ENCODE results near the gene ADAMTS8.

The ADAMTS8 gene

DNA sequence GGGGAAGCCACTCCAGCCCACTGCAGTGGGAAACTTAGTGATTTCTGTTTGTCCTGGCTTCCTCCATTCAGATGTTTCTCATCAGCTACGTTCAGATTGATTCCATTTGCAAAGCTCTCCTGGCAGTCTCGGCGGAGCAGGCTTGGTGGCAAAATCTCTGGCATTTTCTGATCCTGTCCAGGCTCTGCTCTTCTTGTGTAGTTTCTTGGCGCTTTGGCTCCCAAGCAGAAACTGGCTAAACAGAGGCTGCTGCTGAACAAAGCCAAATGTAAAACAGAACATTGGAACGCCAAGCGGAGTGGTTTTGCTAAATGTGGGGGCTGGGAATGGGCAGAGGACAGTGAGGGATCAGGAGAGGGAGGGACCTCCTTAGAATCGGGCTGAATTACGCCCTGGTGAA lies 36.7 kb downstream of the ADAMTS8 start:
- DNase-seq: no peak

DNA sequence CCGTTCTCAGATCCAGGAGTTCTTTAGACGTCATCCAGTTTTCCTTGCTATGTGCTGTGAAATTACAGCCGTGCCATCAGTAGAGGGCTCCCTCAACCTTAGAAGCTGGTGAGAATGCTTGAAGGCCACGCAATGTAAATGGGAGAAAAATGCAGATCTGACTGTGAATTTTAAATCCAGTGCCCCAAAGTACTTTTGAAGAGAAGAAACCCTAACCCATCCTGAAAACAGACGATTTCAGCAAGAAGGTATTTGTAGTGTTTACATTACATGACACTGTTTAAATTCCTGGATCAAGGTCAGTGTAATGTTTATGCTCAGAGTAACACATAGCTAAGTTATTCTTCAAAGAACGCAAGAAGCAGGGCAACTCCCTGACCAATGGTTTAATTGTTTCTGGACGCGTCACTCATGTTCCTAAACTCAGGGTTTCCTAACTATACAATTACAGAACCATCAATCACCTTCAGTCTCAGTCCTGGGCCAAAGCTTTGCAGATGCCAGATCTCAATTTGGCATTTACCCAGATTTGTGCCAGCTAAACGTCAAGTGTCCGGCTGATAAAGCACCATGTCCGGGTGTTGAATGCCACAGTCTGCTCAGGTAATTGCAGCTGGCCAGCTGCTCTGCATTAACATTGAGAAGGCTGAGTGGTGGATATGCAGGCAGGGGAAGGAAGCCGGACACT lies 38.2 kb downstream of the ADAMTS8 start:
- DNase-seq: peak; percentile 50

DNA sequence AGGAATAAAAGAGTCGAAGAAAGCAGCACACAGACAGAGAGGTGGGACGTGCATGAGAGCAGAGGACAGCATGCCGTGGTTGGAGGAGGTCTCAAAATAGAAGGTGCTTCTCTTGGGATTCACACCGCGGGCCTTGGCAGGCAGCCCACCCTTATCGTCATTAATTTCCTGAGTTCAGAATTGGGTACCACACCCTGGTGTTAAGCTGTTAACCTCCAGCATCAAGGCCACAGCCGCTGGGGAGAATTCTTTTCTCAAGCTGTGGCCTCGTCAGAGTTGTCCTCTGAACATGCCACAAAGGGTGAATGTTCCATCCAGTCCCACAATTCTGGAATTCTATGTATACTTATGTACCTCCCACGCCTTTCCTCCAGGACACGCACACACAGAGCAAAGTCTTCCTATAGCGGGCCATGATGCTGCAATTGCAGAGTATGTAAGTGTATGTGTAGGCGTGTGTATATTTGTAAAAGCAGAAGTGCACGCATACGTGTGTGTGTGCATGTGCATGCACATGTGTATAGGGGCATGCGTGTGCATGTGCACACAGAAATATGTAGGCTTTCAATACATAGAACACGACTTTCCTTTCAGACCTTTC lies 39.0 kb downstream of the ADAMTS8 start:
- no peak for DNase-seq

DNA sequence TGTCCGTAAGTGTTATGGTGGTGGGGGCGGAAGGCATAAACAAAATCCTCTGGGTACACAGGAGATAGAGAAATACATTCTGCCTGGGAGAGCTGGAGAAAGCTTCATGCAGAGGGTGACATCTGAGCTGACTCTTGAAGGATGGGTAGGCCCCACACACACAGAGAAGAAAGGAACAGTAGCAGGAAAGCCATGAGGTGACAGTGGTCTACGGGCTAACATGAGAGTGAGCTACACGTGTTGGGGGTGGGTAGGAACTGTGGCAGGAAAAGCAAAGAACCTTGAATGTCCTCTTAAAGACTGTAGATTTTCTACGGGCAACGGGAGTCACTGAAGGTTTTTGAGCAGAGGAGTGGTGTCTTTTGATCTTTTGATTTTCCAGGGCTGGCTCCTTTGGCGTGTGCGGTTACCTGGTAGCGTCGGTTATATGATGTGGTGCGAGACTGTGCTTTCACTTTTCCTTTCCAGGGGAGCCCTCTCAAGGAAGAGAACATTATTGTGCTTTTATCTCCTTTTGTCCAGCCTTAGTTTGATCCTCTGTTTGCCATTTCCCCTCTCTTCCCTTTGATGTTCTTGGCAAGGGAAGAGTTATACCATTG lies 39.7 kb downstream of the ADAMTS8 start:
- no peak for DNase-seq

DNA sequence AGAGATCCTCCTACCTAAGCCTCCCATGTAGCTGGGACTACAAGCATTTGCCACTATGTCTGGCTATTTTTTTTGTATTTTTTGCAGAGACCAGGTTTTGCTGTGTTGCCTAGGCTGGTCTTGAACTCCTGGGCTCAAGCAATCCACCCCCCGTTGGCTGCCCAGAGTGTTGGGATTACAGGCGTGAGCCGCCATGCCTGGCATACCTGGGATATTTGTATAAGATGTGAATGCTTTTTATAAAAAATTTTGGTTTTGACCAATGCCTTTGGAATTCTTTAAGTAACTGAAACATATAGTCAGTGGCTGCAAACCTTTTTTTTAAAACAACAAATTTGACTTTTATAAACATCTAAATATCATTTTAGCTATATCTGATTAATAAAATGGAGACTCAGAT lies 42.4 kb downstream of the ADAMTS8 start:
- DNase-seq: no peak

DNA sequence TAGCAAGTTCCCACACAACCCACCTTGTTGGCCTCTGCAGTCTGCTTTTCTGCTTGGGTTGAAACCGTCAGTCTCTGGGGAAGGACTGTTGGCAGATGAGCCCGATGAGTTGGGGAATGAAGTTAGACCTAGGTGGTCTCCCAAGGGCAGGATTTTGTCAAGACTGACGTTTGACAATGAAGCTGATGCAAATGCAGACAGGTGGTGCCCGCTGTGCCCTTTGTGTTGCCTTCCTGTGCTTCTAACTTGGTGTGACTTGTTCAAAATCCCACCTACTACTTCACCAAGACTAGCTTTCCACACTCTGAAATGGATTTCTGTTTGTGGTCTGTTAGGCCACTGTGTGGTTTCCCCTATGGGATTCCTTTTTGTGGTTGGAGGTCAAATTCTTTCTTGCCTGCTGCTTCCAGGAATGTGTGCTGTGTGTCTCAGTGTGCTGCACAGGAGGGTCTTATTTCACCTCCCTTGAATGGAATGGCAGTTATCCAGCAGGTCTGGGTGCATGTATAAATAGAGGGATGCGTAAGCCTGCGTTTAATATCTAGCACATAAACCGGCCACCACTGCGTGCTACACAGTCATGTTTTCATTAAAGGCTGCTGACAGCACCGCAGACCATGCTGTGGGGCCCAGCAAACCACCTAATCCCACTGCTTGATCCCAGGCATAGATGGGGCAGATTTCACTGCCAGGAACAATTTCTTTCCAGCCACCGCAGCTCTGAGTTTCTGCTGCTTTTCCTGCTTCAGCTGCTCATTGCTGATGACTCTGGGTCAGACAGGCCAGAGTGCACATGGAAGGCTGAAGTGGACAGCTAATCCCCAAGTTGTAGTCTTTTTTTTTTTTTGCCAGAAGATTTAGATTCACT lies 44.8 kb downstream of the ADAMTS8 start:
- no peak for DNase-seq

DNA sequence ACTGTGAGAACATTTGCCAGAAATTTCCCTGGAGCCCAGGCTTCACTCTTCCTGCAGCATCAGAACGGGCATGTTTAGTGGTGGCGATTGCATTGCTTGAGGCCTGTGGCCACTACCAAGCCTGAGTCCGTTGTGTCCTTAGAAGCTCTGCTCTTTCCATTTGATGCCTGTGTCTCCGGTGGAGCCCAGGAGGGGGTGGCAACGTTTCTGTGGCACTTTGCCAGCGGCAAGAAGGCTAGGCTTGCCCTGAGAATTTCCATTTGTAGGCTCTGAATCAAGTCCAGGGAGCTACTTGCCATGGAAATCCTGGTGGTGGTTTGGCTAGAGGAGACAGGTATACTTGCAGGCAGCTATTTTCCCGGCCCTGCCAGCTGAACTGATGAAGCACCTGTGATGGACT lies 47.1 kb downstream of the ADAMTS8 start:
- DNase-seq: no peak

DNA sequence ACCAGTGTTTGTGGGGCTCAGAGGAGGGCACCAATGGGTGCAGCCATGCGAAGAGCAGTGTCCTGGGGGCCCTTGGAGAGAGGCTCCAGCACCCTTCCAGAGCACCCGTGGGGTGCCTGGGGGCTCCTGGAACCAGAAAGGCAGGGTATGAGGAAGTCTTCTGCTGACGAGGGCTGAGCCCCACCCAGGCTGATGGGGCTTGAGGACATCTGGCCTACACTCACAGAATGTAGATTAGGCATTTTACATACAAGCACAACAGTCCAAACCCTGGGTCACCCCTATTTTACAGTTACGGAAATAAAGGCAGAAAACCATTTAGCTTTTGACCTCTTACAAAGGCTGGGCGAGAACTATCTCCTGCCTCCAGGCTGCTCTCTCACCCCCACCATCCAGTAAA lies 47.6 kb downstream of the ADAMTS8 start:
- DNase-seq: no peak

DNA sequence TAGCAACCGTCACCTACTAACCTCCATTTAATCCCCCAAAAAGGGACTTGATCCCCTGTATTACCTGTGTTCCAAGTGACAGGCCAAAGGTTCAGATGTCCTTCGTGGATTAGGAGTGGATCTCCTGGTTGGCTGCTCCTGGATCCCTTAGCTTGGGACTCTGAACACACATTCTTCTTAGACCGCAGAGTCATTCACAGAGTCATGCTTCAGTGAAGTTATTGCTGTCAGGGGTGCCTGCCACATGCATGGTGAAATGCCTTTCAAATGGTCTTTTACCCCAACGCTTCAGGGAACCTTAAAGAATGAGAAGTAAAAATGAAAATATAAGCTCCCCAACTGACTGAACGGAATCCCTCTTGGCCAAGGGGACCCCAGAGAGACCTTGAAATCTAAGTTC lies 49.1 kb downstream of the ADAMTS8 start:
- DNase-seq: no peak

DNA sequence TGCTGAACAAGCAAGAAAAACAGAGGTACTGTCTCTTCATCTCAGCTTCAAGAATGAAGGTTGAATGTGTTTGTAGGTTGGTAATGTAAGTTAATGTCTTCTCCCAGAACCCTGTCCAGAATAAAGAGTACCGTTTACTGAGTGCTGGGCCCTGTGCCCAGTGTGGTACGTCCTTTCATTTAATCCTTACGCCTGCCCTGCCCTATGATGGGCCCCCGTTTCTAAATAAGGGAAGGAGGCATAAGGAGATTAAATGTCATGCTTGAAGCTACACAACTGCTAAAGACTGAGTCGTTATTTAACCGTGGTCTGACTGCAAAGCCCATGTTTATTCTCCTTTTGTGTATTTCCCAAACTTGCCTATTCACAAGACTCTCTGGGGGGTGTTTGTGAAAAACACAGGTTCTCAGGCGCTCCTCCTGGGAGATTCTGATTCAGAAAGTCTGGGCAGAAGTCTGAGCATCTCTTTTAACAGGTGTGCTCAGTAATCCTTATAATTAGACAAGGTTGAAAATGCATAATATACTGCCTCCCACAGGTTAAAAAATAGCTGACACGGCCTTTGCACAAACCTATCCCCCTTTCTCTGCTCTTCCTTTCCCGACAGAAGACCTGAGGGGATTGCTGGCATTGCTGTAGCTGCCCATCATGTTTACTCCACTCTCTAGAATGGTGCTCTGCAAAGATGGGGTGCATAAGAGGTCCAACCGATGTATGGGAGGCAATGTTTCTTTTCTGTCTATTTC lies 57.4 kb downstream of the ADAMTS8 start:
- no peak for DNase-seq

DNA sequence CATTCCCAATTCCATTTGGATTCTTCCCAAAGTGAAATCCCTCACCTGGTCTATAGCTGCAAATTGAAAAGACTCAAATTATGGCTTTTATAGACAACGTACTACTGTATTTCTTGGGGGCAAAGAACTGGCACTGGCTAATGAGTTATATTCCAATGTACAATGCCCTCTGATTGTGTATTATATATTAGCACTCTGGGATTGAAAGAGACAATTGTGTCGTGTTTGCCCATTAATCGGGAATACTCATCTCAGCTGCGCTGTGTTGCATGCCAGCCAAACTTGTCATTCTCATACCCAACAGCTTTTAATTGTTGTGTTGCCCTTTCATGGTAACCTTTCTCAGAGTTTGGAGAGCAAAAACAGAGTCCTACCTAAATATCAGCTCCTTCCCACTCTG lies 58.7 kb downstream of the ADAMTS8 start:
- DNase-seq: no peak

DNA sequence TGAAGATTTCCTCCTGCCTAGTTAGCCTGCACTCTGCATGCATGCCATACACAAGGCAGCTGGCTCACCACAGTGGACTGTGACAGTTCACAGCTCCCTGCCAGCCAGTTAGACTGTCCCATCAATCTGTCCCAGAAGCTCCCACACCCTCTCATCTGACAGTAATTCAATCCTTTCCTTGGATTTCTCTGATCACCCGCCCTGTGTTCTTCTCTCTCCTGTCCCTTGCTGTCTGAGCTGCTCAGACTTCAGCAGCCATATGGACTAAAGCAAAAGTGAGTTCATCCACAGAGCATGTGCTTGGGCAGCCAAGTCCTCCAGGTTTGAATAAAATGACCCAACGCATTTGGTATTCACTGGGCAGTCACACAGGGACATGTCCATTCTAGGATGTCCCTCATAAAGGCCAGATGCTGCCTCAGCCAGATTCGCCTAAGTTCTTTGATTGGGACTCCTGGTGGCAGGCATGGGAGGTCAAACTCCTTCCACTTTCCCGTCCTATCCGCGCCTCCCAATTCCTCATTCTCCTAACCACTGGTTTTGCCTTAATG lies 59.2 kb downstream of the ADAMTS8 start:
- DNase-seq: no peak

DNA sequence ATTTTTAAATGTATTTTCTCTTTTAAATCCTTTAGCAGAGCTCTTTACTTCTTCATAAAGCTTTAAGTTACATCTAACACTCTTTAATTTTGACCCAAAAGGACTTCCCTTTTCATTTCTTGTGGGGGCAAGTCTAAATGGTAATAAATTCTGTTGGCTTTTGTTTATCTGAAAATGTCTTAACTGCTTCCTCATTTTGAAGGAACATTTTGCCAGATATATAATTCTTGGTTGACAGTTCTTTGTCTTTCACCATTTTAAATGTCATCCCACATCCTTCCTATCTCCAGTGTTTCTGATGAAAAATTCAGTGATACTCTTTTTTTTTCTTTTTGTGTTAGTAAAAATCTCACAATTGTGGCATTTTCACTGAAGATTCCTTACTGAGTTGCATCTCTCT lies 69.0 kb downstream of the ADAMTS8 start:
- DNase-seq: no peak

DNA sequence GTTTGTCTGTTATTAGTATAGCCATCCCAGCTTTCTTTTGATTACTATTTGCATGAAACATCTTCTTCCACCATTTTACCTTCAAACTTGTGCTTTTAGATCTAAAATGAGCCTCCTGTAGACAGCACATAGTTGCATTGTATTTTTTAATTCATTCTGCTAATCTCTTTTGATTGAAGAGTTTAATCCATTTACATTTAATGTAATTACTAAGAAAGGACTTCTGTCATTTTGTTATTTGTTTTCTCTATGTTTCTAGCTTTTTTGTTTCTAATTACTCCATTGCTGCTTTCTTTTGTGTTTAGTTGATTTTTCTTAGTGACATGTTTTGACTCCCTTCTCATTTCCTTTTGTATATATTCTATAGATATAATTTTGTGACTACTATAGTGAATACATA lies 70.0 kb downstream of the ADAMTS8 start:
- DNase-seq: no peak
